ENCODE data around the gene ELOVL7. TPM values are rescaled to one million over a fixed set of nuclear protein-coding genes. Genes with fewer than 3 reads are reported as not detected.

ELOVL7 gene
- total and polyA plus RNA-seq, 2 experiments from 2014 or later: 0.42 to 1.6 TPM

DNA sequence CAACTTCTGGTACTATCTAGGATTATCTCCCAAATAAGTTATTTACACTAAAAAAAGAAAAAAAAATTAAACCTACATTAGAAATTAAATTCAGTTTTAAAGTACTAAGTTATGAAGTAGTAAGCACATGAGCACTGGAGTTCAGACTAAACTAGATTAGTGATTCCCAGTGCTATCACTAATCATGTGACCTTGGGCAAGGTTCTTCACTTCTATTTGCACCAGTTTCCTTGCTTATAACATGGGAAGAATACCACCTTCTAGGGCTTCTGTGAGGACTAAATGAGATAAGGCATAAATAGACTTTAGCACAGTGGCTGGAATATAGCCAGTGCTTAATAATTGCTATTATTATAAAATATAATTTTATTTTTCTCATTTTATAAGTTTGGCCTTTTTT is 10.5 kb downstream of the ELOVL7 start:
- H3K4me1 ChIP-seq (ENCODE audit: low read depth): no peaks in the 10 kb centered on the region
- no peaks in the 10 kb centered on the region for H3K36me3 ChIP-seq
- peaks cover 3% of the 10 kb centered on the region for H3K27me3 ChIP-seq
- no peaks in the 10 kb centered on the region for H3K9me3 ChIP-seq (ENCODE audit: low read depth)
- no peak overlapping the region for H3K4me3 ChIP-seq
- TF ChIP-seq, protein P1, sequence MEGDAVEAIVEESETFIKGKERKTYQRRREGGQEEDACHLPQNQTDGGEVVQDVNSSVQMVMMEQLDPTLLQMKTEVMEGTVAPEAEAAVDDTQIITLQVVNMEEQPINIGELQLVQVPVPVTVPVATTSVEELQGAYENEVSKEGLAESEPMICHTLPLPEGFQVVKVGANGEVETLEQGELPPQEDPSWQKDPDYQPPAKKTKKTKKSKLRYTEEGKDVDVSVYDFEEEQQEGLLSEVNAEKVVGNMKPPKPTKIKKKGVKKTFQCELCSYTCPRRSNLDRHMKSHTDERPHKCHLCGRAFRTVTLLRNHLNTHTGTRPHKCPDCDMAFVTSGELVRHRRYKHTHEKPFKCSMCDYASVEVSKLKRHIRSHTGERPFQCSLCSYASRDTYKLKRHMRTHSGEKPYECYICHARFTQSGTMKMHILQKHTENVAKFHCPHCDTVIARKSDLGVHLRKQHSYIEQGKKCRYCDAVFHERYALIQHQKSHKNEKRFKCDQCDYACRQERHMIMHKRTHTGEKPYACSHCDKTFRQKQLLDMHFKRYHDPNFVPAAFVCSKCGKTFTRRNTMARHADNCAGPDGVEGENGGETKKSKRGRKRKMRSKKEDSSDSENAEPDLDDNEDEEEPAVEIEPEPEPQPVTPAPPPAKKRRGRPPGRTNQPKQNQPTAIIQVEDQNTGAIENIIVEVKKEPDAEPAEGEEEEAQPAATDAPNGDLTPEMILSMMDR (IDR thresholded peaks at IDR 0.05; ENCODE audit: low read depth, low read length): no peak
- no peak overlapping the region for H3K27ac ChIP-seq
- DNase-seq (ENCODE audit: low read depth in 1 of 2, low spot score in 1 of 2): no peak

DNA sequence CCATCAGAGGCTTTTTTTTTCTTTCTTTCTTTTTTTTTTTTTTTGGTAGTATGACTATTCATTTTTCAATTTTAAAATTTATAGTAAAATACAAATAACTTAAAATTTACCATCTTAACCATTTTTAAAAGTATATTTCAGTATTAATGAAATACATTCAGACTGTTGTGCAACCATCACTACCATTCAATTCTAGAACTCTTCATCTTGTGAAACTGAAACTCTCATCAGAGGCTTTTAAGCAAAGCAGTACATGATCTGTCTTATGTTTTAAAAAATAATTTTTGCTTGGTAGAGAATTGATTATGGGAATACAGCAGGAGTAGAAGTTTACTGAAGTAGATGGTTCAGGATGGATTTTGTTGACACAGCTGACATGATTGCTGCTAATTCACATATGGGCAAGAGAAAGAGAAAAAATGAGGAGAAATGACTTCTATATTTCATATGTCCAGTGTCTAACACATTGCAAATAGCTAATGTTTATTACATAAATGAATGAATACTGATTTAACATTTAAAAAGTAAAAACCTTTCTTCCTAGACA is 13.4 kb downstream of the ELOVL7 start:
- Histone ChIP-seq H3K27me3 (no peaks in the 10 kb centered on the region), H3K4me1 (ENCODE audit: low read depth) (no peaks in the 10 kb centered on the region), H3K4me3 (no peak overlapping the region), H3K9me3 (ENCODE audit: low read depth) (no peaks in the 10 kb centered on the region), H3K27ac (no peak overlapping the region), H3K36me3 (no peaks in the 10 kb centered on the region)
- DNase-seq (ENCODE audit: low read depth in 1 of 2, low spot score in 1 of 2): no peak
- TF ChIP-seq, protein P1 (IDR thresholded peaks at IDR 0.05; ENCODE audit: low read depth, low read length): no peak

DNA sequence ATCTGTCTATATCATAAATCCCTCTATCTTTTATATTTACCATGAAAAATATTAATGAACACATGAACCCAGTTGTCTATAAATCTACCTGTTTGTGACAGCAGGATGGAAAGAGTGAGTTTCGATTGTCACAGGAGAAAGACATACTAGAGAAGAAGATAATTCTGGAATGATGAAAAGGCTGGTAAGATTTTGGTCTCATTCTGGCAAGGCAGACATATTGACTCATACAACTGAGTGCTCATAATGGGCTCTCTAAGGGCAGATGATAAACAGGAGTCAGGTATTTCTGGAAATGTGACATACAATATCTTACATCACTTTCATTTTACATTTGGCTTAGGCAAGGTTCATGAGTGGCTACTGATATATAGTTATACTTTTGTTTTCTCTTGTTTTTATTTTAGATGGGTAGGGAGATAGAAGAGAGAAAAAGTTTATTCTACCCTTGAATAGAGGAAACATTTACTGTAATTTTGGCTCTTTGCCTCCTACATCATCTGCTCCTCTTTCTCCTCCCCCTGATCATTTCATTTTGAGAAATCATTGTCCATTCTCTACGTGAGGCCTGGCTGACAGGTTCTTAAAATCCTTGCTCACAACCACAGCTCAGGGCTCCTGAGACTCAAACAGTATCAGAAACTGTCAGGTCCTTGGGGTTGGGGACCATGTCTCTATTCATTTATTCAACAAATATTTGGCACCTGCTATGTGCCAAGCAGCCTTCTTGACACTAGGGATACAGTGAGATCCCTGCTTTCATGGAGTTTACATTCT is 14.4 kb downstream of the ELOVL7 start:
- H3K36me3 ChIP-seq: no peaks in the 10 kb centered on the region
- no peaks in the 10 kb centered on the region for H3K9me3 ChIP-seq (ENCODE audit: low read depth)
- TF ChIP-seq, protein P1 (IDR thresholded peaks at IDR 0.05; ENCODE audit: low read depth, low read length): no peak

DNA sequence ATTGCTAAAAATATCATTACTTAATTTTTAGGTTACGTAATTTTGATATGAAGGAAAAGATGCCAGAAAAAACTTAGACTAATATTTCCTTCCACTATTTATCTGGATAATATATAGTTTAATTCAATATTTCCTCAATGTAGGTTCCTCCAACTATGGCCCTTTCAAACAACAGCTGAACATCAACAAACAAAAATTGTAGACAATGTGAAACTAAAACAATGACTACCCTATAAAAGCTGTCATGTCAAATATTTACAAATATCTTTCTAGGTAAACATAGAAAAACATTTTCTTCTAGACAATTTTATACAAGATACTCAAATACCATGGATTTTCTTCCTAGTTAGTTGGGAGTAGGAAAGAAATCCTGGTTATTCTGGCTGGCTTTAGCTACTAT is 16.9 kb downstream of the ELOVL7 start:
- TF ChIP-seq, protein P1 (IDR thresholded peaks at IDR 0.05; ENCODE audit: low read depth, low read length): no peak
- H3K27me3 ChIP-seq: no peaks in the 10 kb centered on the region
- H3K4me3 ChIP-seq: no peak overlapping the region
- no peak overlapping the region for H3K27ac ChIP-seq
- H3K4me1 ChIP-seq (ENCODE audit: low read depth): no peaks in the 10 kb centered on the region
- no peak for DNase-seq (ENCODE audit: low read depth in 1 of 2, low spot score in 1 of 2)
- H3K9me3 ChIP-seq (ENCODE audit: low read depth): no peaks in the 10 kb centered on the region
- no peaks in the 10 kb centered on the region for H3K36me3 ChIP-seq

More for the DNA sequence above, 14.4 kb downstream of the ELOVL7 start:
- Histone ChIP-seq H3K4me3 (no peak overlapping the region), H3K4me1 (ENCODE audit: low read depth) (no peaks in the 10 kb centered on the region), H3K27me3 (no peaks in the 10 kb centered on the region), H3K27ac (no peak overlapping the region)
- no peak for DNase-seq (ENCODE audit: low read depth in 1 of 2, low spot score in 1 of 2)

DNA sequence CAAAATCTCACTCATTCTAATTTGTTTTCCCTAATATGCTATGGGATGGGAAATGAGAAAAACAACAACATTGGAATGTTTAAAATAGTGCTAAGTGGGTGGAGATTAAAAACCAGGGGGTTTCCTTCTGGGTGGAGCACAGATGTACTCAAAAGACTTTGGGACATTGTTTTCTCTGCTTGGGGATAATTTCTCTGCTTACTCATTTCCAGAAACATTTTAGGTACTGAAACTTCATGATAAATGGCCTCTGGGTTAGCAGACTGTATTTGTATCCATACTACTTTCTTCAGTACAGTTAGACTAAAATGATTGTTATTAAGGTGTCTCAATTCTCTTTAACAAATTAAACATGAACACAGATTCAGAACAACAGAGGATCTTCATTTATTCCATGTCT is 17.4 kb downstream of the ELOVL7 start:
- H3K4me3 ChIP-seq: no peak overlapping the region
- no peak overlapping the region for H3K27ac ChIP-seq
- H3K36me3 ChIP-seq: no peaks in the 10 kb centered on the region
- H3K4me1 ChIP-seq (ENCODE audit: low read depth): no peaks in the 10 kb centered on the region
- H3K27me3 ChIP-seq: no peaks in the 10 kb centered on the region
- no peaks in the 10 kb centered on the region for H3K9me3 ChIP-seq (ENCODE audit: low read depth)
- TF ChIP-seq, protein P1 (IDR thresholded peaks at IDR 0.05; ENCODE audit: low read depth, low read length): no peak
- no peak for DNase-seq (ENCODE audit: low read depth in 1 of 2, low spot score in 1 of 2)
